ENCODE results near the gene TRMT10A. TPM values are rescaled to one million over a fixed set of nuclear protein-coding genes. Genes with fewer than 3 reads are reported as not detected.
A peak's percentile ranks its signal among the peaks of the same experiment; 100 is the strongest.

Gene TRMT10A
- total and polyA plus RNA-seq, 10 of the 15 experiments (the other 5 are each of a cell fraction or from before 2014, with no cell fraction given) = 4.5 to 13.4 (median 9.2) TPM

DNA sequence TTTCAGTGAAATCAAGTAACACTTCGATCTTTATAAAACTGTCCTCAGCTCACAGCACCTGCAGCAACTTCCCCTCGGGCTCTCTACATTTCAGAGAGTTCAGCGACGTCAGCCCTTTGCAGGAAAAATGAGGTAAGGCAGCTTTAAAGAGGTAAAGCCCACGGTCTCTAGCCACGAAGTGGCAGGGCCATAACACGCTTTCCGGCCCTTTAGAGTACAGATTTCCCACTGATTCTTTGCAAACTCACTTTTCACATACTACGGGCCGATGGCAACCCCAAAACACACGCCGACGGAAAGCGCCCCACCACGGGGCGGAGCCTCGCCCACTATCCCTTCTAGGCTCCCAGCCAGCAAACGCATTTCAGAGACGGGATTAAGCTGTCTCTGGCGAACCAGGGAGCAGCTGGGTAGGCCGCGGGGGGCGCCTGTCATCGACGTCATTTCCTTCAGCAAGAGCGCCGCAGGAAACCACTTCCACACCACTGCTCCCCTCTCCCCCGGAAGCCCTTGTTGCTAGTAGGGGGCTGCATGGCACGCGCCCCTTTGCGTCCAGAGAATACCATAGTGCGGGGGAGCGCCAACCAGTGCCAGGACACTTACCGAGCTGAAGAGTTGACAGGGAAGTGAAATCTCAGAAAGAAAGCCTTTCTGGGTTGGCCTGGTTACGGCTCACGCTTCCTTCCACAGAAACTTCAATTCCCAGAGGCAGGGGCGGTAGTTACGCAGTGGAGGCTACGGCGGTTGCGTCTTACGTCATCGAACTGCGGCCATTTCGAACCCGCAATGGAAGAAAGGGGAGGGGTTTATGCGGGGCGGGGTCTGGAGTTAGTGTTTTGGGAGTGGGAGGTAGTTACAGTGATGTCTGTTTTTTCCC, at the start of gene TRMT10A (continued):
- TF ChIP-seq, protein P1, sequence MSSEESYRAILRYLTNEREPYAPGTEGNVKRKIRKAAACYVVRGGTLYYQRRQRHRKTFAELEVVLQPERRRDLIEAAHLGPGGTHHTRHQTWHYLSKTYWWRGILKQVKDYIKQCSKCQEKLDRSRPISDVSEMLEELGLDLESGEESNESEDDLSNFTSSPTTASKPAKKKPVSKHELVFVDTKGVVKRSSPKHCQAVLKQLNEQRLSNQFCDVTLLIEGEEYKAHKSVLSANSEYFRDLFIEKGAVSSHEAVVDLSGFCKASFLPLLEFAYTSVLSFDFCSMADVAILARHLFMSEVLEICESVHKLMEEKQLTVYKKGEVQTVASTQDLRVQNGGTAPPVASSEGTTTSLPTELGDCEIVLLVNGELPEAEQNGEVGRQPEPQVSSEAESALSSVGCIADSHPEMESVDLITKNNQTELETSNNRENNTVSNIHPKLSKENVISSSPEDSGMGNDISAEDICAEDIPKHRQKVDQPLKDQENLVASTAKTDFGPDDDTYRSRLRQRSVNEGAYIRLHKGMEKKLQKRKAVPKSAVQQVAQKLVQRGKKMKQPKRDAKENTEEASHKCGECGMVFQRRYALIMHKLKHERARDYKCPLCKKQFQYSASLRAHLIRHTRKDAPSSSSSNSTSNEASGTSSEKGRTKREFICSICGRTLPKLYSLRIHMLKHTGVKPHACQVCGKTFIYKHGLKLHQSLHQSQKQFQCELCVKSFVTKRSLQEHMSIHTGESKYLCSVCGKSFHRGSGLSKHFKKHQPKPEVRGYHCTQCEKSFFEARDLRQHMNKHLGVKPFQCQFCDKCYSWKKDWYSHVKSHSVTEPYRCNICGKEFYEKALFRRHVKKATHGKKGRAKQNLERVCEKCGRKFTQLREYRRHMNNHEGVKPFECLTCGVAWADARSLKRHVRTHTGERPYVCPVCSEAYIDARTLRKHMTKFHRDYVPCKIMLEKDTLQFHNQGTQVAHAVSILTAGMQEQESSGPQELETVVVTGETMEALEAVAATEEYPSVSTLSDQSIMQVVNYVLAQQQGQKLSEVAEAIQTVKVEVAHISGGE (CRISPR knock-in tag; IDR thresholded peaks at IDR 0.05) = no peak
- no peak for TF ChIP-seq KDM1A (IDR thresholded peaks at IDR 0.05; ENCODE audit: borderline replicate concordance)
- peak; percentile 65 for TF ChIP-seq SP1 (IDR thresholded peaks at IDR 0.05; ENCODE audit: low read depth, low read length)
- peak; percentile 58; the same call in 1 of the 2 replicates for TF ChIP-seq TCF12 (IDR thresholded peaks at IDR 0.05; ENCODE audit: low read depth, low read length)
- peak; percentile 68; the same call in 1 of the 2 replicates for TF ChIP-seq SMAD5 (IDR thresholded peaks at IDR 0.05; ENCODE audit: low read depth)
- TF ChIP-seq KAT2A (conservative IDR thresholded peaks at IDR 0.05; ENCODE audit: control insufficient read depth, low read depth, low read length) = no peak
- TF ChIP-seq, protein P2, sequence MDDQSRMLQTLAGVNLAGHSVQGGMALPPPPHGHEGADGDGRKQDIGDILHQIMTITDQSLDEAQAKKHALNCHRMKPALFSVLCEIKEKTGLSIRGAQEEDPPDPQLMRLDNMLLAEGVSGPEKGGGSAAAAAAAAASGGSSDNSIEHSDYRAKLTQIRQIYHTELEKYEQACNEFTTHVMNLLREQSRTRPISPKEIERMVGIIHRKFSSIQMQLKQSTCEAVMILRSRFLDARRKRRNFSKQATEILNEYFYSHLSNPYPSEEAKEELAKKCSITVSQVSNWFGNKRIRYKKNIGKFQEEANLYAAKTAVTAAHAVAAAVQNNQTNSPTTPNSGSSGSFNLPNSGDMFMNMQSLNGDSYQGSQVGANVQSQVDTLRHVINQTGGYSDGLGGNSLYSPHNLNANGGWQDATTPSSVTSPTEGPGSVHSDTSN (IDR thresholded peaks at IDR 0.05; ENCODE audit: insufficient replicate concordance, low read depth, low read length) = peak; percentile 89
- no peak for TF ChIP-seq PAX8 (IDR thresholded peaks at IDR 0.05)
- no peak for TF ChIP-seq RBBP5 (conservative IDR thresholded peaks at IDR 0.05)
- TF ChIP-seq NBN (IDR thresholded peaks at IDR 0.05) = peak; percentile 94
- TF ChIP-seq STAT3 (IDR thresholded peaks at IDR 0.05; ENCODE audit: low read depth, low read length) = no peak
- TF ChIP-seq, protein P3, sequence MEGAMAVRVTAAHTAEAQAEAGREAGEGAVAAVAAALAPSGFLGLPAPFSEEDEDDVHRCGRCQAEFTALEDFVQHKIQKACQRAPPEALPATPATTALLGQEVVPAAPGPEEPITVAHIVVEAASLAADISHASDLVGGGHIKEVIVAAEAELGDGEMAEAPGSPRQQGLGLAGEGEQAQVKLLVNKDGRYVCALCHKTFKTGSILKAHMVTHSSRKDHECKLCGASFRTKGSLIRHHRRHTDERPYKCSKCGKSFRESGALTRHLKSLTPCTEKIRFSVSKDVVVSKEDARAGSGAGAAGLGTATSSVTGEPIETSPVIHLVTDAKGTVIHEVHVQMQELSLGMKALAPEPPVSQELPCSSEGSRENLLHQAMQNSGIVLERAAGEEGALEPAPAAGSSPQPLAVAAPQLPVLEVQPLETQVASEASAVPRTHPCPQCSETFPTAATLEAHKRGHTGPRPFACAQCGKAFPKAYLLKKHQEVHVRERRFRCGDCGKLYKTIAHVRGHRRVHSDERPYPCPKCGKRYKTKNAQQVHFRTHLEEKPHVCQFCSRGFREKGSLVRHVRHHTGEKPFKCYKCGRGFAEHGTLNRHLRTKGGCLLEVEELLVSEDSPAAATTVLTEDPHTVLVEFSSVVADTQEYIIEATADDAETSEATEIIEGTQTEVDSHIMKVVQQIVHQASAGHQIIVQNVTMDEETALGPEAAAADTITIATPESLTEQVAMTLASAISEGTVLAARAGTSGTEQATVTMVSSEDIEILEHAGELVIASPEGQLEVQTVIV (IDR thresholded peaks at IDR 0.05; ENCODE audit: borderline replicate concordance, partially characterized antibody) = no peak
- TF ChIP-seq TCF3 (IDR thresholded peaks at IDR 0.05; ENCODE audit: borderline replicate concordance, insufficient read depth, low read depth, low read length) = peak; percentile 73; the same call in 1 of the 2 replicates
- no peak for TF ChIP-seq ZNF274 (IDR thresholded peaks at IDR 0.05; ENCODE audit: insufficient read depth, insufficient read length)
- TF ChIP-seq CREB1 (IDR thresholded peaks at IDR 0.05; ENCODE audit: low read depth) = peak; percentile 96
- peak in 1 of 2 experiments; percentile 29; a peak in 1 of 4 replicates for TF ChIP-seq ETV6 (conservative IDR thresholded peaks at IDR 0.05 in 1 of 2, IDR thresholded peaks at IDR 0.05 in 1 of 2; ENCODE audit: borderline replicate concordance in 1 of 2, low read depth in 1 of 2)
- TF ChIP-seq, protein P4, sequence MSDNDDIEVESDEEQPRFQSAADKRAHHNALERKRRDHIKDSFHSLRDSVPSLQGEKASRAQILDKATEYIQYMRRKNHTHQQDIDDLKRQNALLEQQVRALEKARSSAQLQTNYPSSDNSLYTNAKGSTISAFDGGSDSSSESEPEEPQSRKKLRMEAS (IDR thresholded peaks at IDR 0.05; ENCODE audit: low read depth, low read length) = peak; percentile 50; the same call in 1 of the 2 replicates
- TF ChIP-seq, protein P5, sequence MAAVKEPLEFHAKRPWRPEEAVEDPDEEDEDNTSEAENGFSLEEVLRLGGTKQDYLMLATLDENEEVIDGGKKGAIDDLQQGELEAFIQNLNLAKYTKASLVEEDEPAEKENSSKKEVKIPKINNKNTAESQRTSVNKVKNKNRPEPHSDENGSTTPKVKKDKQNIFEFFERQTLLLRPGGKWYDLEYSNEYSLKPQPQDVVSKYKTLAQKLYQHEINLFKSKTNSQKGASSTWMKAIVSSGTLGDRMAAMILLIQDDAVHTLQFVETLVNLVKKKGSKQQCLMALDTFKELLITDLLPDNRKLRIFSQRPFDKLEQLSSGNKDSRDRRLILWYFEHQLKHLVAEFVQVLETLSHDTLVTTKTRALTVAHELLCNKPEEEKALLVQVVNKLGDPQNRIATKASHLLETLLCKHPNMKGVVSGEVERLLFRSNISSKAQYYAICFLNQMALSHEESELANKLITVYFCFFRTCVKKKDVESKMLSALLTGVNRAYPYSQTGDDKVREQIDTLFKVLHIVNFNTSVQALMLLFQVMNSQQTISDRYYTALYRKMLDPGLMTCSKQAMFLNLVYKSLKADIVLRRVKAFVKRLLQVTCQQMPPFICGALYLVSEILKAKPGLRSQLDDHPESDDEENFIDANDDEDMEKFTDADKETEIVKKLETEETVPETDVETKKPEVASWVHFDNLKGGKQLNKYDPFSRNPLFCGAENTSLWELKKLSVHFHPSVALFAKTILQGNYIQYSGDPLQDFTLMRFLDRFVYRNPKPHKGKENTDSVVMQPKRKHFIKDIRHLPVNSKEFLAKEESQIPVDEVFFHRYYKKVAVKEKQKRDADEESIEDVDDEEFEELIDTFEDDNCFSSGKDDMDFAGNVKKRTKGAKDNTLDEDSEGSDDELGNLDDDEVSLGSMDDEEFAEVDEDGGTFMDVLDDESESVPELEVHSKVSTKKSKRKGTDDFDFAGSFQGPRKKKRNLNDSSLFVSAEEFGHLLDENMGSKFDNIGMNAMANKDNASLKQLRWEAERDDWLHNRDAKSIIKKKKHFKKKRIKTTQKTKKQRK (IDR thresholded peaks at IDR 0.05; ENCODE audit: low read depth, low read length) = no peak
- peak; percentile 13; the same call in 1 of the 2 replicates for TF ChIP-seq ZNF24 (IDR thresholded peaks at IDR 0.05)
